ENCODE measurements around the gene C2CD2.

Gene C2CD2

DNA sequence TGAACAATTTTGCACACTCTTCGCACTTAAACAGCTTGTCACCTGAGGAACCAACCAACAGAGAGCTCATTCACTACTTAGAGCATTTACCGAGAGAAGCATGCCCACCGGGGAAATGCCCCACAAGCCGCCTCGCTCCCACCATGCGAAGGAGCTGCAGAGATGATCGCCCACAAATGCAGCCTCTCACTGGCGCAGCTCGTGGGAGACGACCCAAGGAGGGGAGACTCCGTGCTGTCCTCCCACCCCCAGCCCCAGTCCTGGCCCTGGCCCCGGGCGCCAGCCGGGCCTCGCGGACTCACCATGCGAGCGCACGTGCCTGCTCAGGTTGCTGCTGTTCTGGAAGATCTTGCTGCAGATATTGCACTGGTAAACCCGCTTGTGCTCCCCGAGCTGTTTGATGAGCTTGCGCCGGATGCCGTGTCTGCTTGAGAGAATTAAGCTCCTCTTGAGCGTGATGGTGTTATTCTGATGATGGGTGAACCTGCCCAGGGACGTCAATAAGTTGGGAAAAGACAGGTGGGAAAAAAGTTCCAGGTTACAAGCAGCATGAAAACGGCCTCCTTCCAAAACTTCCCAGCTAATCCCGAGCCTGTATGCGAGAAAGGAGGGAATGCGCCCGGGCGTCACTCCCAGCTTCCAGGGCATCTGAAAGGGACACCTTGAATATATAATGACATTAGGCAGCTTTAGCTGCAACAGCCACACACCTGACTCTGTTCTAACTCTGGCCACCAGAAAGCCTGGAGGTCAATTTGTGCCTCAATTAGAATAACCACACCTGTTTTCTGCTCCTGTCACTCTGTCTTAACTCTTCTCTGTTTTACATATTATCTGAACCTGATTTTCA is 117.4 kb downstream of the C2CD2 start:
- in situ Hi-C loops (cut with HindIII; ENCODE audit: low pct_unique_long_range_greater_than_20kb, low sequenced_read_pairs) = no loop called here
- no peak for TF ChIP-seq JUND (IDR thresholded peaks at IDR 0.05; ENCODE audit: low read depth)
- DNase-seq (ENCODE audit: low read depth in 1 of 2, low spot score in 1 of 2) = no peak

DNA sequence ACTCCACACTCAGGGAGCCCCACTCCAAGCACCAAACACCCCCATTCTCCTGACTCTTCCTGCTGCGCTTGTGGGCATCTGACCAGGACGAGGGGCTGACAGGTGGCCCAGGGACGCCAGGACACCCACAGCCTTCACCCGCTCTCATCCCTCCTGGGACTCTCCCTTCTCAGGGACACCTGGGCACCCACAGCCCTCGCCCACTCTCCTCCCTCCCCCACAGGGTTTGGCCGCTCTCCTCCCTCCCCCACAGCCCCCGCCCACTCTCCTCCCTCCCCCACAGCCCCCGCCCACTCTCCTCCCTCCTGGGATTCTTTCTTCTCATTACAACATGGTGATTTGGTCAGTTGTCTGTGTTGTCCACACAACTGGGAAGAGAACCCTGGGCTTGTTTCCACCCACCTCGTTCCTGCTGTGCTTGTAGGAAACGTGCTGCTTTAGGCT is 118.1 kb downstream of the C2CD2 start:
- in situ Hi-C loops (cut with HindIII; ENCODE audit: low pct_unique_long_range_greater_than_20kb, low sequenced_read_pairs) = no loop called here
- no peak for DNase-seq (ENCODE audit: low read depth in 1 of 2, low spot score in 1 of 2)
- TF ChIP-seq JUND (IDR thresholded peaks at IDR 0.05; ENCODE audit: low read depth) = no peak

Data from T47D (cell line).